ELR (cell line): ENCODE results near the gene LRFN4.
"Not testable (repeated sequence)": the region's sequence is repeated elsewhere in the genome, so short reads cannot be mapped to it uniquely, and the experiment has no call there.

Source experiments
- DNase-seq: peaks from one replicate; pipeline ENCODE4 v3.0.0-alpha.2; 2015; ENCODE audit warnings: low read depth

The LRFN4 gene

GRCh38 chr11:66856496-66857233 is at the start of gene LRFN4:
Gene LRFN4 (plus strand): TSS chr11:66857064. CDS start chr11:66857745, 681 bp downstream.
- peak; percentile 59 for DNase-seq

GRCh38 chr11:66809592-66809991 is 47.3 kb upstream of the LRFN4 start:
- no peak for DNase-seq

- DNase-seq: no peak
These were observed 46.2 kb upstream of the LRFN4 start for GRCh38 chr11:66810576-66811185.

- DNase-seq: no peak
These were observed 42.2 kb upstream of the LRFN4 start for GRCh38 chr11:66814678-66815077.

DNA sequence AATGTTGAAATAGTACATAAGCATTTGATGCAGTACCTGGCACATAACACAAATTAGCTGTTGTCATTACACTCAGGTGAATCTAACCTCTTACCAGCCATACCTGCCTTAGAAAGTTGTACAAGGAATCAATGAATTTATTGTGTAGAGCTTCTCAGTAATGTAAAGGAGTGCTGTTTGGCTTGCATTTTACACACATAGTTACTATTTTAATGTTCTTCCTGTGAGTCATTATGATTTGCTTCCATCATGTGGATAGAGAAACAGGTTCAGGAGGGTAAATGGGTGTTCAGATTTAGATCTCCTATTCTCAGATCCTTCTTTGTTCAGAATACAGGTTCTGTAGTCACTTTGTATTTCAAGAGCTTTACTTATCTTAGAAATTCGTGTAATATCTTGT is 41.2 kb upstream of the LRFN4 start:
- DNase-seq: peak; percentile 57

GRCh38 chr11:66818231-66818955 is 38.5 kb upstream of the LRFN4 start:
- no peak for DNase-seq

DNA sequence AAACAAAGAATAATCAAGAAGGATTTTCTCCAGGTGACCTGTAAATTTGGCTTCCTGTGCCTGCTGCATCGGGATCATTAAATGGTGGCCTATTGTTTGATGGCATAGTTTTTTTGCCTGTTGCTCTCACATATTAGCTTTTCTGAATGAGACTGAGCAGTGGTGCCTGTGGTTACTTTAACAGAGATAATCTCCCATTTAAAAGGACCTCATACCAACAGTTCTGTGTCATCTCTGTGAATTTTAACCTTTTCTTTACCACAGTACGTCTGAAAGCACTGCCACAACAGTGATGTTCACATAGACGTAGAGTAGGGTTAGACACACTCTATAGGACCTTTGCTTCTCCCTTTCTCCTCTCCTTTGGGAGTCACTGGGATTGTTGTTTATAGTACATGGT is 36.5 kb upstream of the LRFN4 start:
- DNase-seq: no peak

GRCh38 chr11:66820901-66821300 is 36.0 kb upstream of the LRFN4 start:
- DNase-seq: no peak

- no peak for DNase-seq
These were observed 33.2 kb upstream of the LRFN4 start for GRCh38 chr11:66823700-66824099.

- not testable (repeated sequence) for DNase-seq
These were observed 32.3 kb upstream of the LRFN4 start for GRCh38 chr11:66824573-66824972.

DNA sequence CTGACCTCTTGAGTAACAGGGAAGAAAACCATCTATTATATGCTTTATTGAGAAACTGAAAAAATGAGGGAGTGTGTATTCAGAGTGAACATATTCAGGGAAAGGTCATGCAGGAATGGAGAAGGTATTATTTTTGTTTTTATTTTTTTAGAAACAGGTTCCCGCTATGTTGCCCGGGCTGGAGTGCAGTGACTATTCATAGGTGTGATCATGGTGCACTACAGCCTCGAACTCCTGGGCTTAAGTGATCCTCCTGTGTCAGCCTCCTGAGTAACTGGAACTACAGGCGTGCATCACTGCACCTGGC is 22.4 kb upstream of the LRFN4 start:
- DNase-seq: no peak

- no peak for DNase-seq
These were observed 21.9 kb upstream of the LRFN4 start for GRCh38 chr11:66834943-66835342.

DNA sequence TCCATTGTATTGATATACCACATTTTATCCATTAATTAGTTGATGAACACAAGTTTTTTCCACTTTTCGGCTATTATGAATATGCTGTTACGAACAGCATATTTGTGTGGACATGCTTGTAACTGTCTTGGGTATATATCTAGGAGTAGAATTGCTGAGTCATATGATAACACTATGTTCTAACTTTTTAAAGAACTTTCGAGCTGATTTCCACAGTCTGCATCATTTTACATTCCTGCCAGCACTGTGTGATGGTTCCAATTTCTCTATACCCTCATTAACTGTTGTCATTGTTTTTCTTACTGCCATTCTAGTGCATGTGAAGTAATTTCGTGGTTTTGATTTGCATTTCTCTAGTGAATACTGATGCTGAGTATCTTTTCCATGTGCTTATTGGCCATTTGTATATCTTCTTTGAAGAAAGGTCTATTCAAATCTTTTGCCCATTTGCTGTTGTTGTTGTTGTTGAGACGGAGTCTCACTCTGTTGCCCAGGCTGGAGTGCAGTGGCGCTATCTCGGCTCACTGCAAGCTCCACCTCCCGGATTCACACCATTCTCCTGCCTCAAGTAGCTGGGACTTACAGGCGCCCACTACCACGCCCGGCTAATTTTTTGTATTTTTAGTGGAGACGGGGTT is 21.0 kb upstream of the LRFN4 start:
- DNase-seq: no peak

DNA sequence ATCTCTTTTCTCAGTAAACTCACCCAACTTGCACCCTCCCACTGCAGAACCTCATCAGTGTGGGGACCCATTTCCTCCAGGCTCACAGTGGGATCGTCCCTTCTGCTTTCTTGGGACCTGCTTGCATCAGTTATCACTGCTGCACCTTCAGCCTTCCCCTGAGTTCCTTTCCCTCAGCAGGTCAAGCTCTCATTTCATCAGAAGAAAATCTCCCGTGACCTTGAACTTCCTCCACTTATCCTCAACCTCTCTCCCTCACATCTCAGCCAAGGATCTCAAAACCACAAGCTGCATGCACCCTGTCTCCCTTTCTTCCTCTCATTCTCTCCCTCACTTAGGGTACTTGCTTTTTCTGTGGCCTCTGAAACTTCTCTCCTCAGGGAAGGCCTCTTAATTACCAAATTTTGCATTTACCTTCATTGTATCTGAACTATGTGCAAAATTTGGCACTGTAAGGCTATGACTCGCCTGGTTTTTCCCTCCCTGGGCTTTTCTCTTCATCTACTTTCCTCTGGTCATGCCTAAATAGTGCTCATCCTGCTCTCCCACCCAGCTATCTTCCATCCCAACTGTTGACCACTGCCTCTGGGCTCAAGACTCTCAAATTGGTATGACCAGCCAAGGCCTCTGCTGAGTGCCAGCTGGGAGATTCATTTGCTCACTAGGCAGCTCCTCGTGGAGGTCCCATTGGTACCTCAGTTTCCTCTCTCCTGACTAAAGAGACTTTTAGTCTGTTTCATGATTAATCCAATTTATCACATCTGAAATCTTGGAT is 16.4 kb upstream of the LRFN4 start:
- no peak for DNase-seq

DNA sequence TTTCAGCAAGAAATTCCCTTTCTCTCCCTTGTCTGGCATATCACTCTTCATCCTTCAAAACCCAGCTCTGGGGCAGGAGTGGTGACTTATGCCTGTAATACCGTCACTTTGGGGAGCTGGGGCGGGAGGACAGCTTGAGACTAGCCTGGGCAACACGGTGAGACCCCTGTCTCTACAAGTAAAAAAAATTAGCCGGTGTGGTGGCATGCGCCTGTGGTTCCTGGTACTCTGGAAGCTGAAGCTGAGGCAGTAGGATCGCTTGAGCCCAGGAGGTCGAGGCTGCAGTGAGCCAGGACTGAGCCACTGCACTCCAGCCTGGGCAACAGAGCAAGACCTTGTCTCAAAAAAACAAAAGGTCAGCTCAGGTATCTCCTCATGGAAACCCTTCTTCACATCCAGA is 15.0 kb upstream of the LRFN4 start:
- no peak for DNase-seq

DNA sequence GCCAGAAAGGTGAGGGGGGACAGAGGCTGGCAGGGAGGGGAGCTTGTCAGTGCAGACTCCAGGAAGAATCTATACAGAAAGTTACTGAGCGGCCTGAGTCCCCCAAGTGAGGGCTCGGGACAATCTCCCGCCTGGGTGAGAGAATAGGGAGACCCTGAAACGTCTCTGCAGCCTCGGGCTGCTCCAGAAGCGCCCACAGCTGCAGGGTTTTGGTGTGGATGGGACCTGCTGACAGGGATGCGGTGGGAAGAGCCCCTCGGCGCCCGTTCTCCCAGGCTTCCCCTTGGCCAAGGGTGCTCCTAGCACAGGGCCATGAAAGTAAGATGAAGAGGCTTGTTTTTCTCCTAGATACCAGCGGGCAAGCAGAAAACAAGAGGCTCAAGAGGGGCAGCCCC is 14.4 kb upstream of the LRFN4 start:
- DNase-seq: no peak

GRCh38 chr11:66842896-66843775 is 13.7 kb upstream of the LRFN4 start, which contains the start of gene RCE1:
Gene RCE1 (plus strand): TSS chr11:66843441. CDS start chr11:66843456, 15 bp downstream.
- DNase-seq: peak; percentile 89

GRCh38 chr11:66843776-66844495 is 12.9 kb upstream of the LRFN4 start:
- peak; percentile 20 for DNase-seq

DNA sequence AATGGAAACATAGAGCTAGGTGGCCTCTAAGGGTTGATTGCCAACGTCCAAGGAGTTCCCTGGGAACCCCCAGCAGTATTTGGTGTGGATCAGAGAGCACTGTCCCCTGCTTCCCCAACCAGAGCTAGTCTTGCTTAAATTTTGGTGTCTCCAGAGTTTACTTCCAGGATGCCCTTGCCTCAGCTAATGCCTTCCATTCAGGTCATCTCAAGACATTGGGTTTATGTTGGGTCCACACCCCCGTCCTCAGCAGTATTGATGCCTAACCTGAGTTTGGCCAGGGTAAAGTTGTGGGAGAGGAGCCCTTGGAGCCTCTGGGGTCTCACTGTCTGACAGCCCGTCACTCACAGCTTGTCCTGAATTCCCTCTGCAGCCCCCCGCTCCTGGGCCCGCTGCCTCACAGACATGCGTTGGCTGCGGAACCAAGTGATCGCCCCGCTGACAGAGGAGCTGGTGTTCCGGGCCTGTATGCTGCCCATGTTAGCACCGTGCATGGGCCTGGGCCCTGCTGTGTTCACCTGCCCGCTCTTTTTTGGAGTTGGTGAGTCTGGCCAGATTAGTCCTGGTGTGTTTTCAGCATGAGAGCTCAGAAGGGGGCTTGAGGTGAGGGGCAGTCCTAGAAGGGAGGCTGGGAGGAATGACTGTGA is 12.2 kb upstream of the LRFN4 start:
- no peak for DNase-seq
